ENCODE results near the gene DSG3.

The DSG3 gene

DNA sequence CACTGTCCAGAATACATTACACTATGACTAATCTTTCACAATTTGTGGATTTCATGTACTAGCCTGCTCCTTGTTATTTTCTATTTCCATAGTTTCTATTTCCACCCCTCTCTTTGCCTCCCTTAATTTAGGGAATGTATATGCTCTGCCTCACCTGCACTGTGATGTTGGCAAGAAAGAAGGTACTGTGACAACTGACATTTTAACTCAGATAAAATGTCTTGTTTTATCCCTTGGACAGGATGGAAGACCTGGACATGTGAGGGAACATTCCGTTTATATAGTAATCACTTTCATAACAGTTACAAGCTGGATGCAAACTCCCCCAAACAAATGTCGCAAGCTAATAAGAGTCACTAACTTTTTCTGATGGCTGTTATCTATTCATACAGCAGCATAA lies 21.5 kb upstream of the DSG3 start:
- no peak overlapping the region for H4K91ac ChIP-seq (ENCODE audit: low read depth, low read length, poor library complexity)
- H2BK15ac ChIP-seq (ENCODE audit: low read length) = no peak overlapping the region
- H3K27ac ChIP-seq (replicated peaks; ENCODE audit: low read length) = no peak overlapping the region
- peaks cover 0 to 2% of the 10 kb centered on the region in 2 donors for H3K4me1 ChIP-seq (ENCODE audit: control insufficient read depth in 2 of 2, insufficient read depth in 1 of 2, low read depth in 1 of 2, low read length in 2 of 2)
- peaks cover 0 to 5% (median 0%) of the 10 kb centered on the region in 3 experiments for H3K27me3 ChIP-seq (ENCODE audit: control insufficient read depth in 3 of 3, insufficient read depth in 3 of 3, low read depth in 1 of 3, low read length in 3 of 3)
- H2AK5ac ChIP-seq (ENCODE audit: low read depth, low read length) = no peak overlapping the region
- no peak overlapping the region for H3K9ac ChIP-seq (ENCODE audit: low read depth, low read length, poor library complexity)
- H3K9me3 ChIP-seq (replicated peaks in 1 of 2; ENCODE audit: control insufficient read depth in 2 of 2, insufficient read depth in 1 of 2, low read depth in 1 of 2, low read length in 2 of 2) = no peaks in the 10 kb centered on the region
- no peak overlapping the region for H3K4me3 ChIP-seq (ENCODE audit: low read length in 2 of 2)
- H3K14ac ChIP-seq (ENCODE audit: low read length) = no peak overlapping the region
- H3K23ac ChIP-seq (ENCODE audit: low read depth, low read length, poor library complexity) = no peak overlapping the region
- H4K8ac ChIP-seq (ENCODE audit: low read depth, low read length) = no peak overlapping the region
- H2BK120ac ChIP-seq (ENCODE audit: low read depth, low read length) = no peak overlapping the region
- H3K36me3 ChIP-seq (replicated peaks in 1 of 2; ENCODE audit: control insufficient read depth in 2 of 2, insufficient read depth in 2 of 2, low read length in 2 of 2) = no peaks in the 10 kb centered on the region
- no peak overlapping the region for H2BK5ac ChIP-seq (ENCODE audit: low read length)
- H3K18ac ChIP-seq (ENCODE audit: low read length) = no peak overlapping the region
- no peaks in the 10 kb centered on the region for H3K79me1 ChIP-seq (ENCODE audit: low read depth, low read length)
- no peak for DNase-seq (ENCODE audit: low spot score)
- H2AFZ ChIP-seq (ENCODE audit: low read length) = no peak overlapping the region
- no peak overlapping the region for H3K4me2 ChIP-seq (ENCODE audit: insufficient read depth, low read length, poor library complexity, severe bottlenecking)
- H2BK12ac ChIP-seq (ENCODE audit: low read length) = no peak overlapping the region
- WGBS, 2 donors (ENCODE audit: extremely low coverage in 2 of 2, insufficient read length in 2 of 2, insufficient replicate concordance in 1 of 2) = no CpG with 5 or more reads among the region's 2 CpGs
- H3K4ac ChIP-seq (ENCODE audit: low read length) = no peak overlapping the region

DNA sequence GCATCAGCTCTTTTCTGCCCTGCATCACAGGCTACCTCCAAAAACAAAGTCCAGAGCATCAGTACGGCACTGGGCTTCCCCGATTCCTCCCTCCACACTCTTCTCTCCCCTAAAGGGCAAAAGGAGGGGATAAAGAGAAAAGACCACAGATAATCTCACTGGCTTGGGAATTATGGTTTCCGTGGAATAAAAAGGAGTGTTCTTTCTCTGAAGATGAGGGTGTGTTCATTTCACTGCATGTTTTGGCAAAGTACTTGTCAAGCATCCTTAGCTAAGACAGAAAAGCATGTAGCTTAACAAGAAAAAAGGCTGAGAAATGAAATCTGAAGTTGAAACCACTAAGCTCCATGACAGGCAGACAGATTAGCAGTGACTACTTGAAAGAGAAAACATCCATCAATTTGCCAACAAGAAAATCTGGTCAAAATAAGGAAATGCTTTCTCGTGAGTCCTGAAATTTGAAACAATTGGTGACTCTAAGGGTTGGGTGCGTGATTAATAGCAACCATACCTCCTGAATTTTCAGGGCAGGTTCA lies 20.6 kb upstream of the DSG3 start:
- H4K91ac ChIP-seq (ENCODE audit: low read depth, low read length, poor library complexity) = no peak overlapping the region
- peaks cover 0 to 5% (median 0%) of the 10 kb centered on the region in 3 experiments for H3K27me3 ChIP-seq (ENCODE audit: control insufficient read depth in 3 of 3, insufficient read depth in 3 of 3, low read depth in 1 of 3, low read length in 3 of 3)
- no peak overlapping the region for H3K4me3 ChIP-seq (ENCODE audit: low read length in 2 of 2)
- no peak overlapping the region for H3K23ac ChIP-seq (ENCODE audit: low read depth, low read length, poor library complexity)
- no peak overlapping the region for H4K8ac ChIP-seq (ENCODE audit: low read depth, low read length)
- WGBS, 2 donors (ENCODE audit: extremely low coverage in 2 of 2, insufficient read length in 2 of 2, insufficient replicate concordance in 1 of 2) = no CpG with 5 or more reads among the region's 5 CpGs
- no peak overlapping the region for H3K4ac ChIP-seq (ENCODE audit: low read length)
- no peaks in the 10 kb centered on the region for H3K9me3 ChIP-seq (replicated peaks in 1 of 2; ENCODE audit: control insufficient read depth in 2 of 2, insufficient read depth in 1 of 2, low read depth in 1 of 2, low read length in 2 of 2)
- no peak overlapping the region for H2BK15ac ChIP-seq (ENCODE audit: low read length)
- no peak overlapping the region for H3K14ac ChIP-seq (ENCODE audit: low read length)
- DNase-seq (ENCODE audit: low spot score) = no peak
- no peak overlapping the region for H3K18ac ChIP-seq (ENCODE audit: low read length)
- no peaks in the 10 kb centered on the region for H3K36me3 ChIP-seq (replicated peaks in 1 of 2; ENCODE audit: control insufficient read depth in 2 of 2, insufficient read depth in 2 of 2, low read length in 2 of 2)
- H2BK5ac ChIP-seq (ENCODE audit: low read length) = no peak overlapping the region
- H3K9ac ChIP-seq (ENCODE audit: low read depth, low read length, poor library complexity) = no peak overlapping the region
- H3K4me1 ChIP-seq (ENCODE audit: control insufficient read depth in 2 of 2, insufficient read depth in 1 of 2, low read depth in 1 of 2, low read length in 2 of 2) = peaks cover 0 to 2% of the 10 kb centered on the region in 2 donors
- no peak overlapping the region for H2AK5ac ChIP-seq (ENCODE audit: low read depth, low read length)
- H3K4me2 ChIP-seq (ENCODE audit: insufficient read depth, low read length, poor library complexity, severe bottlenecking) = no peak overlapping the region
- H2BK12ac ChIP-seq (ENCODE audit: low read length) = no peak overlapping the region
- H3K79me1 ChIP-seq (ENCODE audit: low read depth, low read length) = no peaks in the 10 kb centered on the region
- no peak overlapping the region for H3K27ac ChIP-seq (replicated peaks; ENCODE audit: low read length)
- H2BK120ac ChIP-seq (ENCODE audit: low read depth, low read length) = no peak overlapping the region
- no peak overlapping the region for H2AFZ ChIP-seq (ENCODE audit: low read length)

DNA sequence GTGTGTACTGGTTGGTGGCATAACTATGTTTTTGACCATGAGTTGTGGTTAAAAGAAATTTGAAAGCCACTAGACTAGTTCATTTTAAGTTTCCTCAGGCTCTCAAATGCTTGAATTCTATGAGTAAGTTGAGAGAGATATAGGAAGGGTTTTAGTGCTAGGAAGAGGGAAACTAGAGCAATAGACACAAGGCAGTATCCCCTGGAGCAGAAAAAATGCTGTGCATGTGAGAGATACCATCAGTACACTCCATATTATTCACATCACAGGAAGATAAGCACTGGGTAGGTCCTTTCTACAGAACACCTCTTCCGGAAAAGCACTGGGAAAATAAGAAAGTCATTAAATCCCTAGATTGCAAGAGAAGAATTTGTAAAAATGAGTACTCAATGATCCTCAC lies 19.3 kb upstream of the DSG3 start:
- no peak overlapping the region for H2BK5ac ChIP-seq (ENCODE audit: low read length)
- no CpG with 5 or more reads among the region's 1 CpG for WGBS, 2 donors (ENCODE audit: extremely low coverage in 2 of 2, insufficient read length in 2 of 2, insufficient replicate concordance in 1 of 2)
- H3K14ac ChIP-seq (ENCODE audit: low read length) = no peak overlapping the region
- no peak overlapping the region for H2BK12ac ChIP-seq (ENCODE audit: low read length)
- H4K91ac ChIP-seq (ENCODE audit: low read depth, low read length, poor library complexity) = no peak overlapping the region
- H3K79me1 ChIP-seq (ENCODE audit: low read depth, low read length) = no peaks in the 10 kb centered on the region
- no peak overlapping the region for H3K4me3 ChIP-seq (ENCODE audit: low read length in 2 of 2)
- no peak overlapping the region for H3K23ac ChIP-seq (ENCODE audit: low read depth, low read length, poor library complexity)
- H3K4me2 ChIP-seq (ENCODE audit: insufficient read depth, low read length, poor library complexity, severe bottlenecking) = no peak overlapping the region
- no peaks in the 10 kb centered on the region for H3K9me3 ChIP-seq (replicated peaks in 1 of 2; ENCODE audit: control insufficient read depth in 2 of 2, insufficient read depth in 1 of 2, low read depth in 1 of 2, low read length in 2 of 2)
- peaks cover 0 to 2% of the 10 kb centered on the region in 2 donors for H3K4me1 ChIP-seq (ENCODE audit: control insufficient read depth in 2 of 2, insufficient read depth in 1 of 2, low read depth in 1 of 2, low read length in 2 of 2)
- H4K8ac ChIP-seq (ENCODE audit: low read depth, low read length) = no peak overlapping the region
- no peak overlapping the region for H3K27ac ChIP-seq (replicated peaks; ENCODE audit: low read length)
- H3K36me3 ChIP-seq (replicated peaks in 1 of 2; ENCODE audit: control insufficient read depth in 2 of 2, insufficient read depth in 2 of 2, low read length in 2 of 2) = no peaks in the 10 kb centered on the region
- no peak overlapping the region for H2BK120ac ChIP-seq (ENCODE audit: low read depth, low read length)
- peaks cover 0 to 5% (median 0%) of the 10 kb centered on the region in 3 experiments for H3K27me3 ChIP-seq (ENCODE audit: control insufficient read depth in 3 of 3, insufficient read depth in 3 of 3, low read depth in 1 of 3, low read length in 3 of 3)
- no peak overlapping the region for H2BK15ac ChIP-seq (ENCODE audit: low read length)
- H3K4ac ChIP-seq (ENCODE audit: low read length) = no peak overlapping the region
- no peak overlapping the region for H2AK5ac ChIP-seq (ENCODE audit: low read depth, low read length)
- DNase-seq (ENCODE audit: low spot score) = no peak
- no peak overlapping the region for H2AFZ ChIP-seq (ENCODE audit: low read length)
- no peak overlapping the region for H3K18ac ChIP-seq (ENCODE audit: low read length)
- no peak overlapping the region for H3K9ac ChIP-seq (ENCODE audit: low read depth, low read length, poor library complexity)

DNA sequence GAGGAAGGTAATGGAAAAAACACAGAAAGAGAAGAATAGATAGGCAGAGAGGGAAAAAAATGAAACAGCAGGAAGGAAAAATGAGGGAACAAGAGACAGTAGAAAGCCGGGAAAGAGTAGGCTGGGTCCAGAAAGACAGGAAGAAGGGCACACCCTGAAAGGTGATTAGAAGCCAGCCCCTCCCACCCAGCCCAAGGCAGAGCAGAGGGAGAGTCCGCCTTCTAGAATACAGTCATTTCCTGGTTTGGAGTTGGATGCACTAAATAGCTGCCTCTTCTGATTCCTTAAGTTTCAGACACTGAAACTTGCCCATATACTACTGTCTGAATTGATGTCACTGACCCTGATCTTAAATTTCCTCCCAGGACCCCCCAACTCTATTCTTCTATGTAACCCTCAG lies 17.9 kb upstream of the DSG3 start:
- H3K4me1 ChIP-seq (ENCODE audit: control insufficient read depth in 2 of 2, insufficient read depth in 1 of 2, low read depth in 1 of 2, low read length in 2 of 2) = peaks cover 0 to 2% of the 10 kb centered on the region in 2 donors
- no CpG with 5 or more reads among the region's 2 CpGs for WGBS, 2 donors (ENCODE audit: extremely low coverage in 2 of 2, insufficient read length in 2 of 2, insufficient replicate concordance in 1 of 2)
- no peak for DNase-seq (ENCODE audit: low spot score)

More for the DNA sequence above, 17.9 kb upstream of the DSG3 start:
- Histone ChIP-seq H3K9me3 (replicated peaks in 1 of 2; ENCODE audit: control insufficient read depth in 2 of 2, insufficient read depth in 1 of 2, low read depth in 1 of 2, low read length in 2 of 2) (no peaks in the 10 kb centered on the region), H2BK120ac (ENCODE audit: low read depth, low read length) (no peak overlapping the region), H3K36me3 (replicated peaks in 1 of 2; ENCODE audit: control insufficient read depth in 2 of 2, insufficient read depth in 2 of 2, low read length in 2 of 2) (no peaks in the 10 kb centered on the region), H2BK15ac (ENCODE audit: low read length) (no peak overlapping the region), H3K27me3 (ENCODE audit: control insufficient read depth in 3 of 3, insufficient read depth in 3 of 3, low read depth in 1 of 3, low read length in 3 of 3) (peaks cover 0 to 5% (median 0%) of the 10 kb centered on the region in 3 experiments), H3K4me2 (ENCODE audit: insufficient read depth, low read length, poor library complexity, severe bottlenecking) (no peak overlapping the region), H3K18ac (ENCODE audit: low read length) (no peak overlapping the region), H3K4ac (ENCODE audit: low read length) (no peak overlapping the region), H3K23ac (ENCODE audit: low read depth, low read length, poor library complexity) (no peak overlapping the region), H3K79me1 (ENCODE audit: low read depth, low read length) (no peaks in the 10 kb centered on the region), H2AFZ (ENCODE audit: low read length) (no peak overlapping the region), H3K14ac (ENCODE audit: low read length) (no peak overlapping the region), H4K91ac (ENCODE audit: low read depth, low read length, poor library complexity) (no peak overlapping the region), H3K27ac (replicated peaks; ENCODE audit: low read length) (no peak overlapping the region), H2BK12ac (ENCODE audit: low read length) (no peak overlapping the region), H2BK5ac (ENCODE audit: low read length) (no peak overlapping the region), H3K4me3 (ENCODE audit: low read length in 2 of 2) (no peak overlapping the region), H2AK5ac (ENCODE audit: low read depth, low read length) (no peak overlapping the region), H3K9ac (ENCODE audit: low read depth, low read length, poor library complexity) (no peak overlapping the region), H4K8ac (ENCODE audit: low read depth, low read length) (no peak overlapping the region)
